Measurements from ENCODE around the gene UCK1.

Gene UCK1

GRCh38 chr9:131476777-131477345 lies 54.2 kb downstream of the UCK1 start:
- DNase-seq, result no peak
- no peak for ATAC-seq

GRCh38 chr9:131475956-131476776 lies 54.9 kb downstream of the UCK1 start:
- no peak for ATAC-seq
- no peak for DNase-seq

- ATAC-seq (no peak), DNase-seq (no peak)
Observed at GRCh38 chr9:131475111-131475955, 55.7 kb downstream of the UCK1 start.

- ATAC-seq (no peak), DNase-seq (no peak)
Observed at GRCh38 chr9:131474711-131475110, 56.4 kb downstream of the UCK1 start.

GRCh38 chr9:131473891-131474290 lies 57.2 kb downstream of the UCK1 start:
- ATAC-seq (no peak), DNase-seq (no peak)

Measured in stimulated activated naive CD8-positive, alpha-beta T cell treated with anti-CD3 and anti-CD28 coated beads, Interleukin-15, Interleukin-2, amounts not matched to agents 100 U/mL and 50 U/mL, for 24 hours (primary cell).